PFSK-1 (cell line): ENCODE results near the gene DDX24.

Source experiments
- FOXP2 ChIP-seq: optimal IDR thresholded peaks from 2 replicates; pipeline ENCODE3; 2011; ENCODE audit warnings: borderline replicate concordance, control low read depth, inconsistent platforms; ENCODE audit not compliant: insufficient read depth; ENCODE audit errors: extremely low read length, extremely low read depth
- POLR2AphosphoS5 ChIP-seq: IDR thresholded peaks from 2 replicates; pipeline ENCODE4 v1.6.1; 2012; ENCODE audit warnings: low read depth, mild to moderate bottlenecking, control low read depth, low read length, moderate library complexity
- SIN3A ChIP-seq: IDR thresholded peaks from 2 replicates; pipeline ENCODE4 v1.6.1; 2012; ENCODE audit warnings: mild to moderate bottlenecking, low read length, moderate library complexity, borderline replicate concordance; ENCODE audit not compliant: insufficient read depth
- TAF1 ChIP-seq: IDR thresholded peaks from 2 replicates; pipeline ENCODE4 v1.6.1; 2012; ENCODE audit warnings: low read length, control low read depth, borderline replicate concordance; ENCODE audit not compliant: insufficient read depth
- TF ChIP-seq, protein P1 (sequence below), 2 experiments: IDR thresholded peaks; 2 replicates each; pipeline versions ENCODE4 v1.6.1 to v1.8.0; 2011 to 2012; ENCODE audit warnings: low read depth in 2 of 2, low read length in 2 of 2, control low read depth in 1 of 2, inconsistent platforms in 1 of 2, mild to moderate bottlenecking in 1 of 2, moderate library complexity in 1 of 2; ENCODE audit not compliant: insufficient read depth in 1 of 2

Gene DDX24

DNA sequence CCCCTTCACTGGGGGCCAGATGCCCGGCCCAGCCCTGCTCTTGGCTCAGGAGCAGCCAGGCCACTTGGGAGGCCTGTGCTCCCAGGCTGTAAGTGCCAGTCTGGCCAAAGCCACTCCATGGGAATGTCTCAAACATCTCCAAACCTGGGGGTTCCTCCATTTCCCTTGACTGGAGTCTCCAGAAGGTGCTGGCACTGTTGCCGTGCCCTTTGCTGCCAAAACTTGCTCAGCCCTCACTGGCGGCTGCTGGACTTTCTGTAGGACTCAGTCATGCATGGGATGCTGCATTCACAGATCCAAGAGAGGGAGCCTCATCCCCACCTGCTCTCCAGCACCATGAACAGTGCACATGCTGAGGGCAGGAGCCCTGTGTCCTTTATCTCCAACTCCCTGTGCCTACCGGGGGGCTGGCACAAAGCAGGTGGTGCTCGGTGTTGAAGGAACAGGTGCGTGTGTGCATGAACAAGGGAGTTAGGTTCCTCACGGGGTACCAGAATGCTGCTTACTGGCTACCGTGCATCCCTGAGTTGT, 64.5 kb downstream of the DDX24 start:
- TF ChIP-seq SIN3A = no peak
- no peak for TF ChIP-seq TAF1
- TF ChIP-seq POLR2AphosphoS5 = no peak
- TF ChIP-seq, protein P1, sequence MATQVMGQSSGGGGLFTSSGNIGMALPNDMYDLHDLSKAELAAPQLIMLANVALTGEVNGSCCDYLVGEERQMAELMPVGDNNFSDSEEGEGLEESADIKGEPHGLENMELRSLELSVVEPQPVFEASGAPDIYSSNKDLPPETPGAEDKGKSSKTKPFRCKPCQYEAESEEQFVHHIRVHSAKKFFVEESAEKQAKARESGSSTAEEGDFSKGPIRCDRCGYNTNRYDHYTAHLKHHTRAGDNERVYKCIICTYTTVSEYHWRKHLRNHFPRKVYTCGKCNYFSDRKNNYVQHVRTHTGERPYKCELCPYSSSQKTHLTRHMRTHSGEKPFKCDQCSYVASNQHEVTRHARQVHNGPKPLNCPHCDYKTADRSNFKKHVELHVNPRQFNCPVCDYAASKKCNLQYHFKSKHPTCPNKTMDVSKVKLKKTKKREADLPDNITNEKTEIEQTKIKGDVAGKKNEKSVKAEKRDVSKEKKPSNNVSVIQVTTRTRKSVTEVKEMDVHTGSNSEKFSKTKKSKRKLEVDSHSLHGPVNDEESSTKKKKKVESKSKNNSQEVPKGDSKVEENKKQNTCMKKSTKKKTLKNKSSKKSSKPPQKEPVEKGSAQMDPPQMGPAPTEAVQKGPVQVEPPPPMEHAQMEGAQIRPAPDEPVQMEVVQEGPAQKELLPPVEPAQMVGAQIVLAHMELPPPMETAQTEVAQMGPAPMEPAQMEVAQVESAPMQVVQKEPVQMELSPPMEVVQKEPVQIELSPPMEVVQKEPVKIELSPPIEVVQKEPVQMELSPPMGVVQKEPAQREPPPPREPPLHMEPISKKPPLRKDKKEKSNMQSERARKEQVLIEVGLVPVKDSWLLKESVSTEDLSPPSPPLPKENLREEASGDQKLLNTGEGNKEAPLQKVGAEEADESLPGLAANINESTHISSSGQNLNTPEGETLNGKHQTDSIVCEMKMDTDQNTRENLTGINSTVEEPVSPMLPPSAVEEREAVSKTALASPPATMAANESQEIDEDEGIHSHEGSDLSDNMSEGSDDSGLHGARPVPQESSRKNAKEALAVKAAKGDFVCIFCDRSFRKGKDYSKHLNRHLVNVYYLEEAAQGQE (IDR thresholded peaks at IDR 0.05; ENCODE audit: insufficient read depth in 1 of 2, low read depth in 2 of 2, low read length in 2 of 2) = no peak
- no peak for TF ChIP-seq FOXP2

DNA sequence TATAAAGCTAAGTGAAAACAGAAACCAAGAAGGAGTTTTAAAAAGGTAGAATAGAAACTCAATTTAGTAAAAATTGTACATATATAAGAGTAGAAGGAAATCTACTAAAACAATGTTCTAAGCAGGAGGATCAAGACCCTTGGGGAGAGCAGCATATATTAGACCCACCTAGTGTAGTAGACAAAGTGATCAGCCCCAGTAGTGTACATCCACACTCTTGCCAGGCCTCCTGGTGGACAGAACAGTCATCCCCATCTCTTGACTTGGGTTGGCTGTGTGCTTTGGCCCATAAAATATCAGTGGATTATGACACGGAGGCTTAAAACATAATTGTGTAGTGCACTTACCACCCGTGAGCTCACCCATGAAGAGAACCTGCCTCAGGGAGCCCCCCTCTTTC, 65.8 kb downstream of the DDX24 start:
- TF ChIP-seq TAF1 (no peak), SIN3A (no peak), POLR2AphosphoS5 (no peak), FOXP2 (no peak)
- TF ChIP-seq, protein P1 (IDR thresholded peaks at IDR 0.05; ENCODE audit: insufficient read depth in 1 of 2, low read depth in 2 of 2, low read length in 2 of 2) = no peak

DNA sequence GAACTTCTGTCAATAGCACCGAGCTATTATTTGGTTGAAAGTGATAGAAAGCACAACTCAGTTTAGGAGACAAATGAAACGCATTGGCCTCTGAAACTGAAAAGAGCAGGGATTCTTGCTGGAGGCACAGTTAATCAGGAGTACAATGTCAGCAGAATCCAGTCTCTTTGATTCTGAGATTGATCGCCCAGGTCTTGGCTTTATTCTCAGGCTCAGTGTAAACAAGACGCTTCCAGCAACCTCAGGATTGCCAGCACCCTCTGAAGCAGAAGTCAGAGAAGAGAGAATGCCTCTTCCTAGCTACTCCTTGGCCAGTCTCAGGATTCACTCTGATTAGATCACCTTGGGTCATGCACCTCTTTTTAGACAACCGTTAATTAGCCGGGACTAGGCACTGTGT, 66.6 kb downstream of the DDX24 start:
- TF ChIP-seq FOXP2 = no peak

DNA sequence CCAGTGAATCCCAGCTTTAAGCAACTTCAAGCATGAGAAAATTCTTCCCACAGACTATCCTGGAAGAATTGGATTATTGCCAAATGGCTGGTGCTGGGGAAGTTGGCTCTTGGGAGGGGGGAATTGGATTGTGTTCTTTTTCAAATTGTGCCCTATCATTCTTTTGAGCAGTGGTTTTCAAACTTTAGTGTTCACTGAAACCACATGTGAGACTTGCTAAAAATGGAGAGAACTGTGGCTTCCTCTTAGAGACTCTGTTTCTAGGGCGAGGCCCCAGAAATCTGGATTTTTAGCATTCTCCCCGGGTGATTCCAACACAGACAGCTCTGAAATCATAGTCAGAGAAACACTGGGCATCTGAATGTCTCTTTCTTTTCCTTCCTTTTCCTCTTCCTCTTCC, 69.2 kb downstream of the DDX24 start:
- TF ChIP-seq FOXP2 (no peak), SIN3A (no peak), TAF1 (no peak), POLR2AphosphoS5 (no peak)
- TF ChIP-seq, protein P1 (IDR thresholded peaks at IDR 0.05; ENCODE audit: insufficient read depth in 1 of 2, low read depth in 2 of 2, low read length in 2 of 2) = no peak

DNA sequence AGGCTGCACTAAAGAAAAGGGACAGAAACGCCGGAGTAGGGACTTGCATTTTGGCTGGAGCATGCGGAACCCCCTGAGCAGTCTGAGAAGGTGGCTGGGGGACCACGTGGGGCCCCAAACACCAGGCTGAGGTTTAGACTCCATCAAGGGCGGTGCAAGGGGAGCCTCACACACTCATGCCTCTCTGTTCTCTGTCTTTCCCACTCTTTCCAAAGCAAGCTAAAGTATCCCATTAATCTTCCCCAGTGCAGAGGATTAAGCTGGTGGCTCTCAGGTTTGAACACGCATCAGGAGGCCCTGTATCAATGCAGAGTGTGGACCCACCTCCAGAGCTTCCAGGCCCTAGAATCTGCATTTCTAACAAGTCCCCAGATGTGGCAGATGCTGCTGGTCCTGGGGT, 70.4 kb downstream of the DDX24 start:
- TF ChIP-seq POLR2AphosphoS5 = no peak
- TF ChIP-seq SIN3A = no peak
- no peak for TF ChIP-seq FOXP2
- no peak for TF ChIP-seq TAF1
- TF ChIP-seq, protein P1 (IDR thresholded peaks at IDR 0.05; ENCODE audit: insufficient read depth in 1 of 2, low read depth in 2 of 2, low read length in 2 of 2) = no peak
